ENCODE results near the gene CBFA2T3.
"Not testable (repeated sequence)": the region's sequence is repeated elsewhere in the genome, so short reads cannot be mapped to it uniquely, and the experiment has no call there.

CBFA2T3 gene

GRCh38 chr16:88977018-88977811 is at the start of gene CBFA2T3:
TSS of gene CBFA2T3 (minus strand) at chr16:88977207. CDS start at chr16:88976807, 400 bp downstream.
- no peak for DNase-seq

- DNase-seq, result no peak
Measured at GRCh38 chr16:89026121-89026612, 49.2 kb upstream of the CBFA2T3 start.

GRCh38 chr16:89025636-89026035 is 48.6 kb upstream of the CBFA2T3 start:
- DNase-seq, result no peak

DNA sequence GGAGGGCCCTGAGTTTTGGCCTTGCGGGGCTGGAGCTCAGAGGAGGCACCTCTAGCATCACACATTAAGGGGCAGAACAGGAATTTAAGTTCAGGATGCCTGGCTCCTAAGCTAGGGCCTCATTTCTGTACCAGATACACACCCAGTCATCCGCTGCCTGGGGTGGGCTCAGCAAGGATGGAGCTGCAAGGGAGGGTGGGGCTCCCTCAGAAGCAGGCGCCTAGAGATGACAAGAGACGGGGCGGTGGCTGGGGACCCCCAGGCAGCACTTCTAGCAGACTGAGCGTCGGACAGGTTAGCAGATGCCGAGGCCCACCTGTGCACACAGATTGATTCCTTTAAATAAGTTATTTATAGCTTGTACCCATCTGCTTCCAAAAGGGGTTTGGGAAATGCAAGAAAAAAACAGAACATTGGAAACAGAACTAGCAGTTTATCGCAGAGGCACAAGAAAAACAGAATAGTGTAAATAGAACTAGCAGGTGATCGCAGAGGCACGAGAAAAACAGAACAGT is 47.6 kb upstream of the CBFA2T3 start:
- no peak for DNase-seq

GRCh38 chr16:89023621-89024511 is 46.9 kb upstream of the CBFA2T3 start:
- DNase-seq, result no peak

DNA sequence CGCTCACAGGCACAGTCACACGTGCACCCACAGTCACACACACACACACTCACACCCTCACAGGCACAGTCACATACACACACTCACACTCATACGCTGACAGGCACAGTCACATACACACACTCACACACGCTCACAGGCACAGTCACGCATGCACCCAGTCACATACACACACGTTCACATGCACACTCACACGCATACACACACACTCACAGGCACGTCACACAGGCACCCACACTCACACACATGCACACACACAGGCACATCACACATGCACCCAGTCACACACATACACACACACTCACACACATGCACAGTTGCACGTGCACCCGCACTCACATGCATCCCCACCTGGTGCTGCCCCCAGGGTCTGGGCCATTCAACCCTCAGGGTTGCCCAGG is 46.1 kb upstream of the CBFA2T3 start:
- DNase-seq, result no peak

DNA sequence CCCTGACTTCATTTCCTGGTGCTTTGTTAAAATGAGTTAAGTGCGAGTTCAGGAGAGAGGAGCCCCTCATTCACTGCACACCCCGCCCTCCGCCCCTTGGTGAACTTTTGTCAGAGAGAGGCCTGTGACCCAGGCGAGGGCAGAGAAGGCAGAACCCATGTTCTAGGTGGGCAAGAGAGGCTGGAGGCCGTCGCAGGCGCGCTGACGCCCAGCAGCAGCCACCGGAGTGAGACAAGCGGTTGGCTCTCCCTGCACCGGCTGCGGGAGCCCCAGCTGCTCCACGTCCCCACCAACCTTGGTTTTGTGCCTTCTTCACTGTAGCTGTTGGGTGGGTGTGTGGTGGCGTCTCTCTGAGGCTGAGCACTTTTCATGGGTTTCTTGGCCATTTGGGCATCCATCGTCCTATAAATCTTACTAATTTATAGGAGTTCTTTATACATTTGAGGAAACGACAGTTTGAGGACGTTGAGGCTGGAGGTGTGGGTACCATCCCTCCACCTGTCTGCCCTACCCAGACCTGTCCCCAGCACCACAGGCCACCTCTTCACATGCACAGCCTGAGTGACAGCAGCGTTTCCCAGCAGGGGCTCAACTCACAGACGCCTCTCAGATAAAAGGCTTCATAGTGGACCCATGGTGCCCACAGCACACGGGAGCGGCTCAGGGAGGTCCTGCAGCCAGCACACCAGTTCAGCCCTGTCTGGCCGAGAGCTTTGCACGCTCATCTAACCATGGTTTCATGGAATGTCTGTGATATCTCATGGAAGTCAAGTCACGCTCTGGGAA is 45.2 kb upstream of the CBFA2T3 start:
- no peak for DNase-seq

GRCh38 chr16:89020925-89021595 is 44.1 kb upstream of the CBFA2T3 start:
- DNase-seq, result no peak

- no peak for DNase-seq
Measured at GRCh38 chr16:89020068-89020924, 43.3 kb upstream of the CBFA2T3 start.

DNA sequence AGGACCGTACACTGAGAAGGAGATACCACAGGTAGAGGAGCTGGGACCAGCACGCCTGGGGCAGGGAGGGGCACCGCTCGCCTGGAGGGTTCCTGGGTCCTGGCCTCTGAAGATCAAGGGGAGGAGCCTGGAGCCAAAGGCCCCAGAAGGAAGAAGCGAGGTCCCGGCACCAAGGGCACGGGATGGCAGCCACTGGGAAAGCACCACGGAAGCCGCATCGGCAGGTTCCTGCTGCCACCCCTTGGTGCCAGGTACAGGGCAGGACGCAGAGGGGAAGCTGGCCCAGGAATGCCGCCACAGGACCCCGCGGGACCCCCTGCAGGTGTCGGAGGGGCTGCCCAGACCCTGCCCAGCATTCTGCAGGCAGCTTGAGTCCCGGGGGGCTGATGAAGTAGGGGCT is 42.5 kb upstream of the CBFA2T3 start:
- DNase-seq, result no peak

DNA sequence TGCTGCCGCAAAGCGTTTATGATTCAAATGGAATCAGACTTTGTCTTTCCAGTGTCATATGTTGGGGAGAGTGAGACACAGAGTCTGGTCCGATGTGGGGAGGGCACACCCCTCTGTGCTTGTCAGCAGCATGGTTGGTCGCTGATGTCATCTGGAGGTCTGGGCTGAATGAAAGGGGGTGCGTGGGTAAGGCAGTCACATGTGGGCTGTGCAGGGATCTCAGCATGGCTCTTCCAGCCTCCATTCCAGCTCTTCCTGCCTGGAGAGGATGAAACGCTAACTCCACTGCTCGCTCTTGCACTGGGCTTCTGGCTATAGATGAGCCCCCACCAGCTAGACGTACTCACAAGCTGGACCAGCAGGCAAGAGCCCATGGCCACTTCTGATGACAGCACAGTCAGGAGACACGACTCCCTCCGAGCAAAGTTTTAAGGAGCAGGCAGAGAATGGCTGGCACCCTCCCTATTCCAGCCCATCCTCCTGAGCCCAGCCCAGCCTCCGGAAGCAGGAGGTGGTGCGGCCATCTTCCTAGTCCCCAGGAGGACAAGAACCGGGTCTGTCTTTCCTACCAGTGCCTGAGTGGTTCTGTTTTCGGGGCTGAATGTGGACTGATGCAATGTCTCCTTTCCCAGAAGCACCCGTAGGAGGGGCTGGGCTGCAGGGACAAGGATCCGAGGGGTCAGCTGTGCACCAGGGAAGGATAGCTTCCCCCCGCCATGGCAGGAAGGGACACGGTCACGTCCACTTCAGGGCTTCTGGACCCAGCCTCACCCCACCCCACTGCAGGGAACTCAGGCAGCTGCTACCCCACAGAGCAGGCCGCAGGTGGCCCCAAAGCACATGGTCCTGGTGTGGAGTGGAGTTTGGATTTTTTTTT is 41.5 kb upstream of the CBFA2T3 start:
- no peak for DNase-seq

- no peak for DNase-seq
Measured at GRCh38 chr16:89017543-89018281, 40.7 kb upstream of the CBFA2T3 start.

DNA sequence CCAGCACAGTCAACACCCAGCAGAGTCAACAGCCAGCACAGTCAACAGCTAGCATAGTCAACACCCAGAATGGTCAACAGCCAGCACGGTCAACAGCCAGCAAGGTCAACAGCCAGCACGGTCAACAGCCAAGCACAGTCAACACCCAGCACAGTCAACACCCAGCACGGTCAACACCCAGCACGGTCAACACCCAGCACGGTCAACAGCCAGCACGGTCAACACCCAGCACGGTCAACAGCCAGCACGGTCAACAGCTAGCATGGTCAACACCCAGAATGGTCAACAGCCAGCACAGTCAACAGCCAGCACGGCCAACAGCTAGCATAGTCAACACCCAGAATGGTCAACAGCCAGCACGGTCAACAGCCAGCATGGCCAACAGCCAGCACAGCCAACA is 39.6 kb upstream of the CBFA2T3 start:
- DNase-seq, result not testable (repeated sequence)

DNA sequence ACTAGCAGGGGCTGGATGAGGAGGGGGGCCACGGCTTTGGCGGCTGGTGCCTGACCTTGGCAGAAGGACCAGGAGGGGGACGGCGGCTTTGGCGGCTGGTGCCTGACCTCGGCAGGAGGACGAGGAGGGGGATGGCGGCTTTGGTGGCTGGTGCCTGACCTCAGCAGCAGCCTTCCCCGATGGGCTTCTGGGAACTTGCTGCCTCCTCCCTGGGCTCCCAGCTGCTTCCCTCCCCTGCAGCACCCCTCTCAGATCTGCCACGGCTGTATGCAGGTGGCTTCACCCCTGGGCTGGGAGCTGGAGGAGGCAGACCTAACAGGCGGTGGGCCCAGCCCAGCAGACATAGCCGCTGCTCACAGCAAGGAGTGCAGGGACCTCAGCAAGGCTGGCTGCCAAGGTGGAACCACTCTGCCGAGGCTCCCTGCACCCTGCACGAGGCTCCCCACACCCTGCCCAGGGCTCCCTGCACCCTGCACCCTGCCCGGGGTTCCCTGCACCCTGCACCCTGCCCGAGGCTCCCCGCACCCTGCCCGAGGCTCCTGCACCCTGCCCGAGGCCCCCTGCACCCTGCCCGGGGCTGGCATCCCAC is 38.4 kb upstream of the CBFA2T3 start:
- no peak for DNase-seq

DNA sequence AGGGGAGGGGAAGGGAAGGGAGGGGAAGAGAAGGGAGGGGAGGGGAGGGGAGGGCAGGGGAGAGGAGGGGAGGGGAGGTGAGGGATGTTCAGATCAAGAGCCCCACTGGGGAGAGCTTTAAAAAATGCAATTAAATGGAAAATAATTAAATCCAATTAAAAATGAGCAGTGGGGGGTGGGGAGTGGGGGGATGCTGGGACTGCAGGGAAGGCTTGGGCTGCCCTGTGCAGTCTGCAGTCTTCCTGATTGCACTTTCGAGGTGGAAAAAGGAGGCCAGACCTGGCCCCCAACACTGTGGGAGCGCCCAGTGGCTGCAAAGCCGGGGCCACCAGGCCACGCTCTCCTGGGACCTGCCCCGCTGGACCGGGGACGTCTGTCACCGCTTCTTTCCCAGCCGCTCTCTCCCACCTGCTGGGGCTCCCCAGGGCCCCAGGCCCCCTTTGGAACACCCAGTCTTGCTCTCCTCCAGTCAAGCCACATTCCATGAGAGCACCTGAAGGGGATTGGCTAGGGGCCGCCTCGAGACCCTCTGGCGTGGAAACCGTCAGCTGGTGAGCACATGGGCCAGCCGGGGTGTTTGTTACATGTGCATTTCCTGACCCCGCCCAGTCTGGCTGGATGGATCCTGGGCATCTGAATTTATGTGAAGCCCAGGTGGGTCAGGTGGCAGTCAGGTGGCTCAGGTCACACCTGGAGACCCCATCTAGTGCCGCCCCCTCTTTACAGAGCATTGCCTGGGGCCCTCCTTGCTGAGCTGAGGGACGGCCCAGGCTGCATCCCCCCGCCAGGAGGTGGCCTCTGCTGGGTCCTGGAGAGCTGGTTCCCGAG is 37.6 kb upstream of the CBFA2T3 start:
- DNase-seq, result no peak

GRCh38 chr16:89013692-89014402 is 36.8 kb upstream of the CBFA2T3 start:
- DNase-seq, result no peak

DNA sequence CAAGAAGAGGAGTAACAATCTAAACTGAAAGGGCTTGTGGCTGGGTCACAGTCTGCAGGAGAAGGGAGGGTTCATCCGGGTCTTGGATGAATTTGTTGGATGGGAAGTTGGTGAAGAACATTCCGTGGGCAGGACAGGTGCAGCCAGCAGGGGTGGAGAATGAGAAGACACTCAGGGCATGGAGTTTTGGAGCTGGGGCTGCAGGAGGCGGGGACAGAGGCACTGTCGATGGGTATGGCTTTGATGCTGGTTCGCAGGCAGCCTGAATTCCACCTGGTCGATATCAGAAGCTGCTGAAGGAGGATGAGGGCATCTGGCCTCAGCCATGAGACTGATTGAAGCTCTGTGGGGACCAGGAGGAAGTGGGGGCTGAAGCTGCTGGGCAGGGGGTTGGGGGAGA is 36.1 kb upstream of the CBFA2T3 start:
- DNase-seq, result no peak
